Stimulated activated CD8-positive, alpha-beta memory T cell treated with anti-CD3 and anti-CD28 coated beads, Interleukin-7, amount 100 ng/mL, for 1 hour (primary cell): ENCODE data around the gene NOD2.

ENCODE experiments used
- DNase-seq, 2 donors: peaks; one replicate each; pipeline ENCODE4 v3.0.0-alpha.2; 2020; ENCODE audit warnings: low read depth in 2 of 2

NOD2 gene

DNA sequence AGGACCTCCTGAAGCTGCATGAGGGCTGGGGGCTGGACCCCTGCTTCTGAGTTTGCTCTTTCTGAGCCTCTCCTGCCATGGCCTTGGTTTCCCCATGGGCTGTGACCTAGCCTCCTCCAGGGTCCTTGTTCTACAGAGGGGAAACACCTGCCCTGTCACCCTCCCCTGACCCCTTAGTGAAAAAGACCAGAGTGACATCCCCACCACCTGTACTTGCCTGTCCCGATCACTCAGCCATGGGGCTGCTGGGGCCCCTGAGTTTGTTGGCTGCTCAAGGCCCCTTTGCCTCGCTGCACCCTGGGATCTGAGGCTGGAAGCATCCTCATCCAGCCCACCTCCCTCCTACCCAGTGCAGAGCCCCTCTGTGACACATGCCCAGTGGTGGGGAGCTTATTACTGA lies 800 bp downstream of the NOD2 start:
- no peak for DNase-seq

DNA sequence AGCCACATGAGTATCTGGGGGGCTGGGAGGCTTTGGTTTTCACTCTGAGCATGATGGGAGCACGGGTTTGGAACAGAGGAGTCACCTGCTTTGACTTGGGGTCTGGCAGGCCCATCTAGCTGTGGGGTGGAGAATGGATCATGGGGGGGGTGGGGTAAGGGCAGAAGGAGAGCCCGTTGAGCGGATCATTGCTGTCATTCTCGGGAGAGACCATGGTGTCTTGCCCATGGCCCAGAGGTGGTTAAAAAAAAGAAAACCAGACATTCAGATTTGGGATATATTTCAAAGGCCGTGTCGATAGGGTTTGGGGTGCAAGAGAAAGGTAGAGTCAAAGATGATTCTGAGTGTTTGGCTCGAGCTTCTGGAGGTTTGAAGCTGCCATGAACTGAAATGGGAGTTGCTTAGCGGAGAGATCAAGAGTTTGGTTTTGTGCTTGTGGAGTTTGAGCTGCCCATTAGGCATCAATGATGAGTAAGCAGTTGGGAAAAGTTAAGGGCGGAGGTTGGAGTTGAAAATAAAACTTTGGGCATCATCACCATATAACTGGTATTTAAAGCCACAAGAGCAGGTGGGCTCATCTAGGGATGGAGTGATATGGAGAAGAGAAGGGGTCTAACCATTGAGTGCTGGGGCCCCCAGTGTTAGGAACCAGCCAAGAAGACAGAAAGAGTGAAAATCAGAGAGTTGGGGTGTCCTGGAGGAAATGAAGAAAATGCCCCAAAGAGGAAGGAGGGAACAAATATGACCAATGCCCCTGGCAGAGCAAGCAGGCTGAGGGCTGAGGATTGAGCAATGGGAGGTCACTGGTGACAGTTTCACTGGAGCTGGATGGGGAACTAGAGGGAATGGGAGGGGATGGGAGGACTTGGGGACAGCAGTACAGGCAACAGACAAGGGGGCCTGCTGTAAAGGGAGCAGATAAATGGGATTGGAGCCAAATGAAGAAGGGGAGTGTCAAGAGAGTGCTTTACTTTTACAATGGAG lies 1.9 kb downstream of the NOD2 start:
- DNase-seq: no peak

- no peak for DNase-seq
These were observed 2.7 kb downstream of the NOD2 start for GRCh38 chr16:50696126-50696525.

DNA sequence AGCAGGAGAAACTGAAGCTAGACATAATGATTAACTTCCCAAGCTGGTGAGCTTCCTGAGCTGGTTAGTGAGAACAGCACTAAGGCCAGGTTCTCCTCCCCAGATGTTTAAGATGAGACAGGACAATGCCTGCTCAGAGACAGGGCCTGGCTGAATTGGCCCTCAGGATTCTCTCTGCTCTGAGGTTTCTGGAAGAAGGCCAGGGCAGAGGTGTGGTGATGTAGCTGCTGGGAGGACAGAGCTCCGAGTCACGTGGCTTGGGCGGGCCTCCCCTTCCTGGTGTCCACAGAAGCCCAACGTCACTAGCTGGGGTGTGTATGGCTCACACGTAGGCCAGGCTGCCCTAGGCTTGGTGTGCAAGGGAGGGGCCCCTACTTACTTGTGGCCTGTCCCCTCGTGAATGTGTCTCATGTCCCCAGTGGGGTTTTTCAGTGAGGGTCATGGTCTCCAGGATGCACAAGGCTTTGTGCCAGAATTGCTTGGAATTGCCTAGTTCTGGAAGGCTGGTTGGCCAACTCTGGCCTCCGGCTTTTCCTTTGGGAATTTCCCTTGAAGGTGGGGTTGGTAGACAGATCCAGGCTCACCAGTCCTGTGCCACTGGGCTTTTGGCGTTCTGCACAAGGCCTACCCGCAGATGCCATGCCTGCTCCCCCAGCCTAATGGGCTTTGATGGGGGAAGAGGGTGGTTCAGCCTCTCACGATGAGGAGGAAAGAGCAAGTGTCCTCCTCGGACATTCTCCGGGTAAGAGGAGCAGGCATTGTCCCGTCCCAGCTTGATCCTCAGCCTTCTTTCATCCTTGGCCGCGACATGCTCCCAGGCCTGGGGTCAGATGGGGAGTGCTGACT lies 3.4 kb downstream of the NOD2 start:
- no peak for DNase-seq

GRCh38 chr16:50697421-50697715 lies 4.0 kb downstream of the NOD2 start:
- DNase-seq: no peak

GRCh38 chr16:50697881-50698767 lies 4.7 kb downstream of the NOD2 start:
- DNase-seq: no peak

GRCh38 chr16:50699326-50700159 lies 6.1 kb downstream of the NOD2 start:
- DNase-seq: no peak

GRCh38 chr16:50702725-50703124 lies 9.3 kb downstream of the NOD2 start:
- DNase-seq: no peak

GRCh38 chr16:50704245-50704644 lies 10.8 kb downstream of the NOD2 start:
- DNase-seq: no peak

DNA sequence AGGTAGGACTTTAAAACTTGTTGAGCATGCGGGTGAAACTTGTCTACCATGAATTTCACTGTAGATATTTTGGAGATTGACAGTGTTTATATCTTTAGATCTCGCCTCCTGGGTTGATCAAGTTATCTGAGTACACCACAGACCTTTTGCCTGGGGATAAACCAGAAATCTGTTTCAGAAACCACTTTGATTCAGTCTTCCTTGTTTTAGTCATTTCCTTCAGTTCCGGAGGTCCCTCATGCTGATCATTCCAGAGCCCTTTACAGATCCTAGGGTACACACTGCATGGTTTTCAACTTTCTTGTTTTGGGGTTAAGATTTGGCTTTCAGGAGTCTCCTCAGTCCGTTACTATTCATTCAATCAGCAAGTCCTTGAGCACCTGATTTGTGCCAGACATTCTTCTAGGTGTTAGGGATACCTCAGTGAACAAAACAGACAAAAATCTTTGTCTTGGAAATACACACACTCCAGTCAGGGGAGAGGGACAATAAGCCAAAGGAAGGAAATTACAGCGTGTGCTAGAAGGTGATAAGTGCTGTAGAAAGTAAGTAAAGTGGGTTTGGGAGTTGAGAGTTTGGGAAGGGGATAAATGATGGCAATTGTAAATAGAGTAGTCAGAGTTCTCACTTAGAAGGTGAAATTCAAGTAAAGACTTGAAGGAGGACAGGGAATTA lies 12.2 kb downstream of the NOD2 start:
- no peak for DNase-seq

DNA sequence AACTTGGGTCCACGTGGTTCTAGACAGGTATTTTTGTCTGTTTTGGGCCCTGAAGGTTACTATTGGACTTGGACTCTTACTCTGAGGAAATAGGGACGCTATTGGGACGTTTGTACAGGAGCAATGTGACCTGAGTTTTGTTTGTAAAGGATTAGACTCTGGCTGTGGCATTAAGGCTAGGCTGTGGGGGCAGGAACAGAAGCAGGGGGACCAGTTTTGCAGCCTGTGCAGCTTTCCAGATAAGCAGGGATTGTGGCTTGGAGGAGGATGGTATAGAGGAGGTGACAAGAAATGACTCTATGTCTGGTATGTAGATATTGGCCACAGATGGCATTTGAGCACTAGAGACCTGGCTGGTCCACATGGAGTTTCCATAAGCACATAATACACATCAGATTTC lies 12.8 kb downstream of the NOD2 start:
- DNase-seq: no peak

GRCh38 chr16:50708373-50709060 lies 15.1 kb downstream of the NOD2 start:
- no peak for DNase-seq

DNA sequence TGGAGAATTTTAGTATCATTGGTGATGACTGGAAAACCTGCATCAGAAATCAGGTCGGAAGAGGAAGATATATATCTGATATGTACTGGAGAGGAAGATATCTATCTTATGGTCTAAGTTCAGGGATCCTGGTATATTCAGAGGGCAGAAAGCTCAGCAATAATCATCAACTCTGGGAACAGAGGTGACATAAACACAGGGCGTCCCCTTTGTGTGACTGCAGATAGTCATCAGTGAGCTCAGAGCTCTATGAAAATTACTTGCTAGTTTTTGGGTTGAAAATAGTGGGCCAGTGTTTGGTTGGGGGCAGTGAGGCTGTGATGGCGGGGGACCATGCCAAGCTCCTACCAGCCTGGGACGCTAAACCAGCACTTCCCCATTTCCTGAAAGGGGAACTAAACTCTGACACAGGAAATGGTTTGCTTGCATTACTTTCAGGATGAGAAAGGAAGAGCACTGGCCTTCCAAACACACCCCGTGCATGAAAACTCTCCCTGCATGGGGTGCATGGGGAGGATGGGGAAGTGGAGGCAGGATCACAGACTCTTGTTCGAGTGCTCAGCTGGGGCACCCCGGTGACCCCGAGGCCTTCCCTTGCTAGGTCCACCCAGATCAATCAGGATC lies 15.8 kb downstream of the NOD2 start:
- DNase-seq: no peak

- DNase-seq: no peak
These were observed 16.6 kb downstream of the NOD2 start for GRCh38 chr16:50709980-50710379.

DNA sequence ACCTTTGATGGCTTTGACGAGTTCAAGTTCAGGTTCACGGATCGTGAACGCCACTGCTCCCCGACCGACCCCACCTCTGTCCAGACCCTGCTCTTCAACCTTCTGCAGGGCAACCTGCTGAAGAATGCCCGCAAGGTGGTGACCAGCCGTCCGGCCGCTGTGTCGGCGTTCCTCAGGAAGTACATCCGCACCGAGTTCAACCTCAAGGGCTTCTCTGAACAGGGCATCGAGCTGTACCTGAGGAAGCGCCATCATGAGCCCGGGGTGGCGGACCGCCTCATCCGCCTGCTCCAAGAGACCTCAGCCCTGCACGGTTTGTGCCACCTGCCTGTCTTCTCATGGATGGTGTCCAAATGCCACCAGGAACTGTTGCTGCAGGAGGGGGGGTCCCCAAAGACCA lies 17.6 kb downstream of the NOD2 start:
- no peak for DNase-seq

DNA sequence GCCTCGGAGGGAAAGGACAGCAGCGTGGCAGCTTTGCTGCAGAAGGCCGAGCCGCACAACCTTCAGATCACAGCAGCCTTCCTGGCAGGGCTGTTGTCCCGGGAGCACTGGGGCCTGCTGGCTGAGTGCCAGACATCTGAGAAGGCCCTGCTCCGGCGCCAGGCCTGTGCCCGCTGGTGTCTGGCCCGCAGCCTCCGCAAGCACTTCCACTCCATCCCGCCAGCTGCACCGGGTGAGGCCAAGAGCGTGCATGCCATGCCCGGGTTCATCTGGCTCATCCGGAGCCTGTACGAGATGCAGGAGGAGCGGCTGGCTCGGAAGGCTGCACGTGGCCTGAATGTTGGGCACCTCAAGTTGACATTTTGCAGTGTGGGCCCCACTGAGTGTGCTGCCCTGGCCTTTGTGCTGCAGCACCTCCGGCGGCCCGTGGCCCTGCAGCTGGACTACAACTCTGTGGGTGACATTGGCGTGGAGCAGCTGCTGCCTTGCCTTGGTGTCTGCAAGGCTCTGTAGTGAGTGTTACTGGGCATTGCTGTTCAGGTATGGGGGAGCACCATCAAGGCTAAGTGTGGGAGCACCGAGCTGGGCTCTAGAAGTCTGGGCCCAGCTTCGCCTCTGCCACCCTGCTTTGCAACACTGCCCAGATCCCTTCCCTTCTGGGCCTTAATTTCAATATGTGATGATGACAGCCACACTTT lies 18.6 kb downstream of the NOD2 start:
- no peak for DNase-seq

DNA sequence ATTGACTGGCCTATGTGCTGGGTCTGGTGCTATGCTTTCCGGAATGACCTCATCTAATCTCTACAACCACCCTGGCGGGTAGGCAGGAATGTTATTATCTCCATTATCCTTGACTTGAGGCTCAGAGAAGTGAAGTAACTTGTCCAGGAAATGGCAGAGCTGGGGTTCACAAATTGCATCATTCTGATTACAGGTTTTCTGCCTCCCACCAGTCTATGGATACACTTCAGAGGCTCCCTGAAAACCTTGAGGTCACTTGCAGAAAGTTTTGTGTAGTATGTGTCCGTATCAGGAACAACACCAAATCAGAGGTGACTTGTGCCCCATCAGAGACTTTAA lies 19.1 kb downstream of the NOD2 start:
- DNase-seq: no peak

GRCh38 chr16:50712956-50713355 lies 19.6 kb downstream of the NOD2 start:
- no peak for DNase-seq

DNA sequence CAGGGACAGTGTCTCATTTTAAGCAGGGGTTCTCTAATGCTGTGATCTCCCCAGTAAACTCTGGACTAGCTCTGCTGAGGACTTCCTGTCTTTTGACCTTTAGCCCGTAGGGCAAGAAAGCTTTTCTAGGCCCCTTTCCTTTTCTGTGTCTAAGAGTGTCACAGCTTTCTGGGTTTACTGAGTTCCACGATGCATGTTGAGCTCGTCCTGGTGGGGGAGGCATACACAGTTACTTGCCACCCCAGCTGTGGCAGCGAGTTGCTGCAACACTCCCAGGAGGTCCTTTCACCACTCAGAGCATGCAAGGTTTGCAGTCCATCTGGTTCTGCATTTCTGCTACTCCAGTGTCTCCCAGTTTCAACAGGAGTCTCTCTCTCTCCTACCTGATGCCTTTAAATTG lies 23.7 kb downstream of the NOD2 start:
- no peak for DNase-seq
